HG03439 (cell line): ENCODE data around the gene B3GALT5.
"Not testable (repeated sequence)": the region's sequence is repeated elsewhere in the genome, so short reads cannot be mapped to it uniquely, and the experiment has no call there.

Source experiments
- ATAC-seq: cut with Tn5 transposase; IDR thresholded peaks from one replicate; pipeline ENCODE4 v1.9.1; 2021; ENCODE audit warnings: mild to moderate bottlenecking, moderate library complexity; ENCODE audit not compliant: unreplicated experiment

The B3GALT5 gene, protein sequence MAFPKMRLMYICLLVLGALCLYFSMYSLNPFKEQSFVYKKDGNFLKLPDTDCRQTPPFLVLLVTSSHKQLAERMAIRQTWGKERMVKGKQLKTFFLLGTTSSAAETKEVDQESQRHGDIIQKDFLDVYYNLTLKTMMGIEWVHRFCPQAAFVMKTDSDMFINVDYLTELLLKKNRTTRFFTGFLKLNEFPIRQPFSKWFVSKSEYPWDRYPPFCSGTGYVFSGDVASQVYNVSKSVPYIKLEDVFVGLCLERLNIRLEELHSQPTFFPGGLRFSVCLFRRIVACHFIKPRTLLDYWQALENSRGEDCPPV

GRCh38 chr21:39612233-39613040 lies at the start of gene B3GALT5:
Gene B3GALT5, plus strand, starts transcription at chr21:39612940. Its CDS starts 47,620 bp downstream, at chr21:39660560.
- no peak for ATAC-seq

DNA sequence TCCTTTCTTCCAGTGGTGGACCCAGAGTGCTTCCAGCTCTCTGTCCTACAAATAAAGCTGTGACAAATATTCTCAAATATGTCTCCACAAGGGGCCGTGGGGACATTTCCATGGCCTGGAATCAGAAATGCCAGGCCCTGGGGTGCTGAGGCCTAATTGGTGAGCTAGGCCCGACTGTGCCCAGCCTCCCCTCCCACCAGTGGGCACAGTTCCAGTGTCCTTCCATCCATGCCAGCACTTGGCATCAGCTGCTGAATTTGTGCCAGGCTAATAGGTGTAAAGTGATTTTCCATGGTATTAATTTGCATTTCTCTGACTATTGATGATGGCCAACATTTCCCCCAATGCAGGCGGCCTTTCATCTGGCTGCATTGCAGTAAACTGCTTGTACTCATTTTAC lies 48.5 kb upstream of the B3GALT5 start:
- ATAC-seq: no peak

DNA sequence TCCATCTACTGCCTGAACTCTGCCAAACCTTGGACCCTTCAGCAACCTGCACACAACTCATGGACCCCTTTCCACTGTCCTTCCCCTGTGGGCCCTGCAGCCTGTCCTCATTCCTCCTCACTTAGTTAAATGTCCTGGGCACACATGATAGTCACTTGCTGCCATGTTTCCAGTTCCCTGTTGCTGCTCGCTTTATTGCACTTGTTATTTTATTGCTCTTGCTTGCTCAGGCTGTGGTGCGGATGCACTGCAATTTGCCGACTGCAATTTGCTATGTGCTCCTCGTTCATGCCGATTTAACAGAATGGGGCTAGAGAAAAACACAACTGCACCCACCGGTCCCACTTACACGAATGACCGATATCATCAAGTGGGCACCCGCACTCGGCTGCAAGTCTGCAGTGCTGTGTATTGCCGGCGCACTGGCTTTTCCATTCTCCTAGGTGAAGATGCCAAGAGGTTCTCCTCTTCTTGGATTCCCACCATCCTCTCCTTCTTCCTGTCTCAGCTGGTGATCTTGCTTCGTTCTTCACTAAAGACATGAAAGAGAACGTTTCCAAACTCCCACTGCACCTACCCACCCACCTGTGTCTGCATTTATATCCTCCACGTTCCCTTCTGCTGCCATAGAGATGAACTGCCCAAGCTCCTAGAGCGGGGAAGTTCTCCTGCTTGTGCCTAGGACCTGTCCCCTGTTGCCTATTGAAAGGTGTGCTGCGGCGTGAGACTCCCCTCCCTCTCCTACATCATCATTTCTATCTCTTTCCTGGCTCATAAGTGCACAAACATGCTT lies 45.4 kb upstream of the B3GALT5 start:
- ATAC-seq: no peak

DNA sequence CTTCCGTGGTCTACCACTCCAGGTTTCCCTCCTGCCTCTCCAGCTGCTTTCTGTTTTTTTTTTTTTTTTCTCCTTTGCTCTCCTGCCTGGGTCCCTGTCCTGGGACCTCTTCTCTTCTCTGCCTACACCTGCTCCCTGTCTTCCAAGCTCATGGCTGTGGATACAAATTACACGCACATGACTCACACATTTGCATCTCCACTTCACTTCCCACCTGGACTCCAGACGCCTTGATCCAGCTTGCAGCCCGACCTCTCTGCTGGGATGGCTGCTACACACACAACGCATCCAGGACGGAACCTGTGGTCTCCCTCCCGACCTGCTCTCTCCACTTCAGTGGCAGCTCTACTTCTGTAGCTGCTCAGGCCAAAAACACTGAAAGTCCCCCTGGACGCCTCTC lies 44.4 kb upstream of the B3GALT5 start:
- ATAC-seq: no peak

DNA sequence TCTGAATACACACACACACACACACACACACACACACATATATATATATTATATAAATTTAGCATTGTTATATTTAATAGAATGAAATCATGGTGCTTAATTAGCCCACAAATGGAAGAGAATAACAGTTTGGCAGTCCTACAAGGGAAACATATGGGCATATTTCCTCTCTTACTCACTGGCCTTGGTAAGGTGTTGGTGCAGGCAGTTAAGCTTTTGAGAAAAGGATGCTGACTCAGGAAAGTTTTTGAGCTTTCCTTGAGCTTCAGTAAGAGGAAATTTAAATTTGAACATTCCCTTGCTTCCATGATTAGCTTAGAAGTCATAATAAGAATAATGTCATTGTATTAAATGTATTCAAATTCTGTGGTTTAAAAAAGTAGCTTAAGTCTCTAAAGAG lies 37.0 kb upstream of the B3GALT5 start:
- ATAC-seq: no peak

DNA sequence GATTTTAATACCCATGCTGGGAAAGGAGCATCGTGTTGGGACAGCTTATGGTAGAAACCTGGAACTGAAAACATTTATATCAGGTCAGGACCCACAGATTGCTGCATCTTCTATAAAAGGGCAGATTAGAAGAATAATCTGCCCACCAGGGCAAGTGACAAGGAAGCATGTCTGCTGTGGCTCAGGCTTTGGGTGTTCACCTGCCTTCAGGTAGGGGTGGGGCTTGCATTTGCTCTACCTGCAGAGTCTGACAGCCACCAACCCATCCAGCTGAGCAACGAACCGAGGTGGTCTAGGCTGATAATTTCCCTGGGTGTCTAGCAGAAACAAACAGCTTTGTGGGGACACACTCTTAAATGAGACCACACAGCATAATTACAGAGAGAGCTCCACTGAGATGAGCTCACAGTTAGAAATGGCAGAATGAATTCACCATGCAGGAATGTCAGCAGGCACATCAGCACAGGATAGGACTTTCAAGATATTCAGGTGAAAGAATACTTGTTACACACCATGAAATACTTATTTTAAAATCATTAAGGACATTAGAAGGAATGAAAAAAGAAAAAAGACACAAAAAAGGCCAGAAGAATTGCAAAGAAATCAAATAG lies 36.1 kb upstream of the B3GALT5 start:
- no peak for ATAC-seq

DNA sequence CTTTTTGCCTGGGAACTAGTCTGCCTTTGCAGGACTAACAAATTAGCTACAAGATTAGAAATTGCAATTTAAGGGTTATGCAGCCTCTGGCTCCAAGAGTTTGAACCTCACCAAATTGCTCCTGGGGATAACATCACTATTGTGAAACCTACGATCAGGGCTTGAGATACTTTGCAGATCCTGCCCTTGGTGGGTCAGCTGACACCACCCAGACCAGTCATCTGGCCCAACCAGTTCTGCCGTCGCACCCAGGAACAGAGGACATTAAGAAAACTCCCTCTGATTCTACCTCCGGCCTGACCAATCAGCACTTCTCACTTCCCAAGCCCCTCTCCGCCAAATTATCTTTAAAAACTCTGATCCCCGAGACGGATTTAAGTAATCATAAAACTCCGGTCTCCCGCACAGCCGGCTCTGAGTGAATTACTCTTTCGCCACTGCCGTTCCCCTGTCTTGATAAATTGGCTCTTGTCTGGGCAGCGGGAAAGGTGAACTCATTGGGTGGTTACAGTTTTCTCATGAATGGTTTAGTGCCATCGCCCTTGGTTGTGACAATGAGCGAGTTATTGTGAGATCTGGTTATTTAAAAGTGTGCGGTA lies 32.9 kb upstream of the B3GALT5 start:
- ATAC-seq: no peak

GRCh38 chr21:39580744-39581143 lies 32.0 kb upstream of the B3GALT5 start:
- ATAC-seq: no peak

DNA sequence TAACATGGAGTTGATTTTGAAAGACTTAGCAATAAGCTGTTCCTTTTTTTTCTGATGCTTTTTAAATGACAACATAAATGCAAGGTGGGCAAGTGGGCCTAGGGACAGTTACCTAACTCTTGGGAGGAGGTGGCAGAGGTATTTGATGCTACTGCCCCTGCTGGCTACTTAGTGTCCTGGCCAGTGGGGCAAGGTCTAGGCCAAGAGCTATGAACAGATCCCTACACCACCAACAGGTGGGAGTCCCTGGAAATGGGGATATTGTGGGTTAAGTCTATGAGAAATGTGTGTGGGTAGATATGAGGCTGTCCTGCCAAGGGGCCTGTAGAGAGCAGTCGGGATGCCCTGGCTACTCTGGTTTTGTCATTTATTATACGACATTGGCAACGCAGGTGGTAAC lies 31.3 kb upstream of the B3GALT5 start:
- no peak for ATAC-seq

GRCh38 chr21:39582749-39583148 lies 30.0 kb upstream of the B3GALT5 start:
- no peak for ATAC-seq

DNA sequence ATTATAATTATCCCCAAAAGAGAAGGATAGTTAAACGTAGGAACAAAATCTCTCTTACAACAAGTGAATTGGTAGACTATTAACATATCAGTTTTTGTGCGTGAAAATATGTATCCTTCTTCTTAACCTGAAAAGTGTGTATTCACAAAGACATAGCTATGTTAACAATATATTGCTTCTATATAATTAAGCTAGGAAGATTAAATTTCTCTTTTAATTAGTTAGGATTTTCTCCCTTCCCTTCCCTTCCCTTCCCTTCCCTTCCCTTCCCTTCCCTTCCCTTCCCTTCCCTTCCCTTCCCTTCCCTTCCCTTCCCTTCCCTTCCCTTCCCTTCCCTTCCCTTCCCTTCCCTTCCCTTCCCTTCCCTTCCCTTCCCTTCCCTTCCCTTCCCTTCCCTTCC lies 29.2 kb upstream of the B3GALT5 start:
- not testable (repeated sequence) for ATAC-seq

DNA sequence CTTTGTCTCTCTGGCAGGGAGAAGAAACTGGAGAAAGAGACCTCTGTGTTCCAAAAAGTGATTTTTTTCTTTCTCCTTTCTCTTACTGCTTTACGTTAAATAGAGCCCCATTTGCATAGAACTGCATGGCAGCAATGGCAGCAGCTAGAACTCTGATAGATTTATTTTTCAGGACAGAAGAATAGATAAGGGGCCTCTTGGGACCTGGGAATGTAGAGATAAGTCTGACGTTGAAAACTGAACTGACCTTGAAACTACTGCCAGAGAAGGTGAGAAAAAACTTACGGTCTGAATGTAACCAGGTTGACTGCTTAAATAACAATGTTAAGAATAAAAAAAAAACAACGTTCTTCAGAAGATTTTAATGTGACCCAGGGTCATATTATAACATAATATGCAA lies 25.4 kb upstream of the B3GALT5 start:
- no peak for ATAC-seq

DNA sequence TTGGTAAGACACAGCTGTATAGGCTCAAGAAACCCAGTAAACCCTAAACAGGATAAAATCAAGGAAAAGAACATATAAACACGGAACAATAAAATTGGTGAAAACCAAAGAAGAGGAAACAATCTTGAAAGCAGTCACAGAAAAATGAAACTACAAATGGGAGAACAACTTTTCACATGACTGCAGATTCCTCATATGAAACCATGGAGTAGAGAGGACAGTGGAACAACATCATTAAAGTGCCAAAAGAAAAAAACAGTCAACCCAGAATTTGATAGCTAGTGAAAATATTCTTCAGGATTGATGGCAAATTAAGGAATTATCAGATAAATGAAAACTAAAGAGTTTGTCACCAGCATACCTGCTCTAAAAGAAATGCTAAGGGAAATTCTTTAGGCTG lies 23.9 kb upstream of the B3GALT5 start:
- no peak for ATAC-seq

GRCh38 chr21:39593522-39593921 lies 19.2 kb upstream of the B3GALT5 start:
- ATAC-seq: no peak

DNA sequence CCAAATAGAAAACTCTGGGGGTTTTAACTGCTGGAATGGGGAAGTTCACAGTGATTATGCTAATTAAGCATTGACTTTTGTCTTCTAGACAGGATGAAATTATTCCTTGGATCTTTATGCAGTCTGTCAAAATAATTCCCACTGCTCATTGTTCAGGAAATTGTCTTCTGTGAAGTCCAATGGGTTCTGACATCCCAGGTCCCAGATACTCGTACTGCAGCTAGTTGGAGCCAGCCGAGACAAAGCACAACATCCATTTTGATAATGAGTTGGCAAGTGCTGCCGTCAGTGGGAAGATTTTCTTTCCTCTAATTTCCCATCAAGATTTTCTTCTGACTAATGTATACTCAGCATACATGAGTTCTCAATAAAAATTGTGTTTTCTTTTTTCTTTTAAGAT lies 17.3 kb upstream of the B3GALT5 start:
- no peak for ATAC-seq

DNA sequence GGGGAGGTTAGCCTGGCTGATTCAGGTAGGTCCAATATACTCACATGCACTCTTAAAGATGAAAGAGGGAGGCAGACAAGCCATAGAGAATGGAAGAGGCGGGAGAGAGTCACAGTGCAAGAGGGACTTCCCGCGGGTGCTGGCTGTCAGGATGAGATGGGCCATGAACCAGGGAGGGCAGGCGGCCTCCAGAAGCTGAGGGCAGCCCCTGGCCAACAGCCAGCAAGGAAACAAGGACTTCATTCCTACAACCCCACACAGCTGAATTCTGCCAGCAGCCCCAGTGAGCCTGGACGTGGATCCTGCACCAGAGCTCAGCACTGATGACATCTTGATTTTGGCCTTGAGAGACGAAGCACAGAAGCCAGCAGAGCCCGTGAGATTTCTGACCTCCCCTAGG lies 15.1 kb upstream of the B3GALT5 start:
- ATAC-seq: no peak

DNA sequence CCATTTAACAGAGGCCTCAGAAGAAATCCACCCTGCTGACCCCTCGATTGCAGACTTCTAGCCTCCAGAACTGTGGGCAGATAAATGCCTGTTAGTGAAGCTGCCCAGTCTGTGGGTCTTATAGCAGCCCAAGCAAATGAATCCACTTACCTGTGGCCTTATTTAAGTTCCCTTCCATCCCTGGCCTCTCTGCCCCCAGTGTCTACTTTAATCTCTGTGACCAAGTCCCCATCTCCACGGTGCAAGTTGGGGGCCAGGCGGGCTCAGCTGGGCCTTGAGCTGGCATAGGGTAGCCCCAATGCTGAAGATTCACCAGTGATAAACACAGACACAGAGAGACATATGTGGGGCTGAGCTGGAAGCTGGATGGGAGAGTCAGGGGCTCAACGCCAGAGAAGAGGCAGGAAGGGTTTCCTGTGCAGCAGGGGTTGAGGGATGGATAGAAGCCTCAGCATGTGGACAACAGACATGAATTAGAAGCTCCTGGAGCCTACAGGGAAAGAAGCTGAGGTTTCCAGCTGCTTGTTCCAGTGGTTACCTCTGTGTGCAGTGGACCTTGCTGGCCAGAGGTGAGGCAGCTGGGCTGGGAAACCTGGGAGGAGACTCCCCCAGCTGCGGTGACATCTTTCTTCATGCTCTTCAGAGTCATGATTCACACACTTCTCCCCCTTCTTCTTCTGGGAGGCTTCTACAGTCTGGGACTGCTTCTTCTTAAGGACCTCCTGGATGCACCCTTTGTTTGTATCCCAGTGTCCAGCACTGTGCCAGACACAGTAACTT lies 13.4 kb upstream of the B3GALT5 start:
- ATAC-seq: no peak

- ATAC-seq: no peak
Observed at GRCh38 chr21:39601187-39601928, 11.4 kb upstream of the B3GALT5 start.

DNA sequence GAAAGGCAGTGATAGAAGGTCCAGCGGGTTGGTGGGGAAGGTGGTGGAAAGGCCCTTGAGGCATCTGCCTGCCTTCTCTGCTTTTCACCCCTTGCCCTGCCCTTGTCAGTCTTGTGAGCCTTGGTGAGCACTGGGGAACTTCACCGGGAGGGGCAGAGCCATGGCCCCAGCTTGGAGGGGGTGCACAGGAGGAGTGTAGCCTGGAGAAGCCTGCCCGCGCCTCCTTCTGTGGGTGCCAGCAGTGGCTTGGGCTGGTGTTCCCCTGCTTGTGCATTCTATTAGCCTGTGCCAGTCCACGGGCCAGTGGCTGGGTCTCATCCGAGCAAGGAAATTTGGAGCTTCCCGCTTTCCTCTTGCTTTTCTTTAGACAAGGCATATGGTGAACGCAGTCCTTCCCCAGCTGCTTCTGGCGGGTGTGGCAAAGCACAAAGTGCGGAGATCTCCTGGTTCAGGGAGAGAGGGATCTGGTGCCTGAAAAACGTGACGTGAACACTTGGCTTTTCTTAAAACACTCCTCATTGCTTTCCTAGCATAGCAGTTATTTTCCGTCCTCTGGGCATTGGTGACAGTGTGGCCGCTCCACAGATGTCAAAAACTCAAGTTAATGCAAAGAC lies 10.6 kb upstream of the B3GALT5 start:
- ATAC-seq: no peak
